Raji (cell line): Measurements from ENCODE around the gene PCDHGC5.

ENCODE experiments used
- POLR2A ChIP-seq: IDR thresholded peaks from 2 replicates; pipeline ENCODE4 v1.6.1; 2011; ENCODE audit warnings: low read depth, low read length, control low read depth; ENCODE audit not compliant: insufficient read depth

Gene PCDHGC5

GRCh38 chr5:141484641-141485311, 4.1 kb upstream of the PCDHGC5 start, which contains the start of gene PCDHGC4:
Gene PCDHGC4 (plus strand): TSS chr5:141485030. CDS start chr5:141485174, 144 bp downstream.
- no peak for TF ChIP-seq POLR2A

- no peak for TF ChIP-seq POLR2A
Observed at GRCh38 chr5:141485321-141486055, 3.4 kb upstream of the PCDHGC5 start.

- no peak for TF ChIP-seq POLR2A
Observed at GRCh38 chr5:141486091-141486490, 2.8 kb upstream of the PCDHGC5 start.

GRCh38 chr5:141487131-141487530, 1.8 kb upstream of the PCDHGC5 start:
- no peak for TF ChIP-seq POLR2A

GRCh38 chr5:141489841-141490240, 960 bp downstream of the PCDHGC5 start:
- no peak for TF ChIP-seq POLR2A

- TF ChIP-seq POLR2A: no peak
Observed at GRCh38 chr5:141490271-141490670, 1.4 kb downstream of the PCDHGC5 start.

- TF ChIP-seq POLR2A: no peak
Observed at GRCh38 chr5:141490771-141491170, 1.9 kb downstream of the PCDHGC5 start.

- TF ChIP-seq POLR2A: no peak
Observed at GRCh38 chr5:141491323-141492167, 2.7 kb downstream of the PCDHGC5 start.

GRCh38 chr5:141492168-141492885, 3.4 kb downstream of the PCDHGC5 start:
- no peak for TF ChIP-seq POLR2A

- TF ChIP-seq POLR2A: no peak
Observed at GRCh38 chr5:141493500-141494422, 4.9 kb downstream of the PCDHGC5 start.

GRCh38 chr5:141494761-141495452, 6.0 kb downstream of the PCDHGC5 start:
- TF ChIP-seq POLR2A: no peak

- TF ChIP-seq POLR2A: no peak
Observed at GRCh38 chr5:141495453-141495811, 6.6 kb downstream of the PCDHGC5 start.

- no peak for TF ChIP-seq POLR2A
Observed at GRCh38 chr5:141496038-141496437, 7.2 kb downstream of the PCDHGC5 start.
